Measurements from ENCODE around the gene MFGE8.

DNA sequence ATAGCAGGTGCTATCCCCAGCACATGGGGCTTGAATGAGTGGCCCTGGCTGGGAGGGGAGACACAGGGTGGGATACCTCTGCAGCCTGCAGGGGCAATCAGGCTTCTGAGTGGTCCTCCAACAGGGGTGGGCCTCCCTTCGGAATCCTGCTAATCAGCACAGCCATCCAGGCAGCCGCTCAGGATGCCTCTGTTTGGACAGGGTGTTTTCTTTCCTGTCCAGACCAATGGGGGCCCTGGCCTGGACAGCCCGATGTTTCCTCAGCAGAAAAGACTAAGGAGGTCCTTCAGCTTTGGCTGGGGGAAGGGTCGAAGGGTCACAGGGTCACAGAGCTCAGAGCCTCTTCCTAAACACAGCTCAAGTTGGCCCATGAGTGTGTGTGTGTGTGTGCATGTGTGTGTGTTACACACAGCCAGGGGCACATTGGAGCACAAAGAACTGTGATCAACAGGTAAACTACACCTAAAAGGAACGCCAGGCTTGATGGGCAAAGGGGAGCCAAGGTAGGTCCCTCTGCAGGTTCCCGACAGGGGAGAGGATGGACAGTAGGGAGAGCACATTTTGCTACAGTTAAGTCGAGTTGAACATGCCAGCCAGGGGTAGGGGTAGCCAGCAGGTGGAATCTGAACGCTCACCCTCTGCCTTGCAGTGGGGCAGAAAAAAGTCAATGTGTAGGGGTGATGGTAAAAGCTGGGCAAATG lies 16.7 kb downstream of the MFGE8 start:
- no peak for TF ChIP-seq CTCF (IDR thresholded peaks at IDR 0.05 in 8 of 11, conservative IDR thresholded peaks at IDR 0.05 in 3 of 11)
- TF ChIP-seq POLR2A (IDR thresholded peaks at IDR 0.05), result no peak
